ENCODE data around the gene HIF3A. TPM values are rescaled to one million over a fixed set of nuclear protein-coding genes. Genes with fewer than 3 reads are reported as not detected.
"Not testable (repeated sequence)": the region's sequence is repeated elsewhere in the genome, so short reads cannot be mapped to it uniquely, and the experiment has no call there.

The HIF3A gene
- total RNA-seq, 1 experiment from 2014 or later, result 31.9 TPM

DNA sequence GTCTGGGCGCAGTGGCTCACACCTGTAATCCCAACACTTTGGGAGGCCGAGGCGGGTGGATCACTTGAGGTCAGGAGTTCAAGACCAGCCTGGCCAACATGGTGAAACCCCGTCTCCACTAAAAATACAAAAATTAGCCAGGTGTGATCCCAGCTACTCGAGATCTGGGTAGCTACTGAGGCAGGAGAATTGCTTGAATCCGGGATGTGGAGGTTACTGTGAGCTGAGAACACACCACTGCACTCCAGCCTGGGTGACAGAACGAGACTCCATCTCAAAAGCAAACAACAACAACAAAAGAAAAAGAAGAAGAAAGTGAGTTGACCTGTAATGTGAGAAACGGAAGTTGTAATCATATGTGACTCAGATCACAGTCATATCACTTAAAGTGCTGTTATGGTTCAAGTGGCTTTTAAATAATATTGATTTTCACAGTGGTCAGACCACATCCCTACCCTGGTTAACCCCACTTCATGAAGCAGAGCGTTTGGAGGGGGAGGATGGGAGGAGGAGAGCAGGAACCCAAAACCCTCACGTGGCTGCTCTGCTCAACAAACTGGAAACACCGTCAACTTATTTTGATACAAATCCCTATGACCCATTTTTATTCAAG lies 34.1 kb upstream of the HIF3A start:
- H3K27ac ChIP-seq (ENCODE audit: insufficient read length, low read depth, low read length), result not testable (repeated sequence)

DNA sequence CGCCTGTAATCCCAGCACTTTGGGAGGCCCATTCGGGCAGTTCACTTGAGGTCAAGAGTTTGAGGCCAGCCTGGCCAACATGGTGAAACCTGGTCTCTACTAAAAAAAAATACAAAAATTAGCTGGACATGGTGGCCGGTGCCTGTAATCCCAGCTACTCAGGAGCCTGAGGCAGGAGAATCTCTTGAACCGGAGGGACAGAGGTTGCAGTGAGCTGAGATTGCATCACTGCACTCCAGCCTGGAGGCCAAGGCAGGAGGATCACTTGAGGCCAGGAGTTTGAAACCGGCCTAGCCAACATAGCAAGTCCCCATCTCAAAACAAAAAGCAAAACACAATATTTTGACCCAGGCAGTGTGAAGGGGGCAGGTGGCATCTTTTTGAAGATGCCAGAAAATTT lies 32.0 kb upstream of the HIF3A start:
- H4K5ac ChIP-seq (ENCODE audit: insufficient read length, low read depth, low read length); H2BK120ac ChIP-seq (ENCODE audit: low read depth, low read length, poor library complexity, severe bottlenecking); H3K23me2 ChIP-seq (ENCODE audit: insufficient read length, low read depth, low read length, poor library complexity, severe bottlenecking); H3T11ph ChIP-seq (ENCODE audit: low read length); H3K27ac ChIP-seq (ENCODE audit: insufficient read length, low read depth, low read length); H3K27ac Mint-ChIP-seq; H3K4me3 Mint-ChIP-seq; H3K79me1 ChIP-seq (ENCODE audit: insufficient read depth, low read depth, low read length, poor library complexity, severe bottlenecking); H4K20me1 ChIP-seq (ENCODE audit: control insufficient read depth, insufficient read depth, insufficient read length); H3K27me3 ChIP-seq (ENCODE audit: insufficient read depth, low read length); H4K91ac ChIP-seq (ENCODE audit: insufficient read length, low read depth, low read length); H3K4ac ChIP-seq (ENCODE audit: low read depth, low read length); H2BK15ac ChIP-seq (ENCODE audit: low read depth, low read length); H3K23ac ChIP-seq (ENCODE audit: insufficient read length, low read depth, low read length); H2BK20ac ChIP-seq (ENCODE audit: low read depth, low read length, poor library complexity, severe bottlenecking); H2BK5ac ChIP-seq (ENCODE audit: insufficient read length, low read length); H3K27me3 Mint-ChIP-seq (ENCODE audit: low read depth); H2AK5ac ChIP-seq (ENCODE audit: insufficient read length, low read length); H2BK12ac ChIP-seq (ENCODE audit: insufficient read length, low read depth, low read length); H3K4me2 ChIP-seq (ENCODE audit: insufficient read depth, insufficient read length, low read length); H3K56ac ChIP-seq (ENCODE audit: insufficient read length, low read depth, low read length); H2AFZ ChIP-seq (ENCODE audit: low read length); H3K36me3 Mint-ChIP-seq (ENCODE audit: insufficient read depth in 1 of 3, low read depth in 3 of 3); H3K79me2 ChIP-seq (ENCODE audit: insufficient read depth, low read length); H3K9ac ChIP-seq (ENCODE audit: extremely low read depth, insufficient read length, low read length); DNase-seq; H3K4me1 ChIP-seq (ENCODE audit: insufficient read depth, low read length); H3K9me3 ChIP-seq (ENCODE audit: control insufficient read depth, low read depth, low read length); H4K8ac ChIP-seq (replicated peaks; ENCODE audit: insufficient read length, low read depth, low read length); H3K9me3 Mint-ChIP-seq; H3K18ac ChIP-seq (ENCODE audit: insufficient read length, low read depth, low read length); H3K14ac ChIP-seq (ENCODE audit: insufficient read depth, low read length): not testable (repeated sequence)
- no CpG with 5 or more reads among the region's 5 CpGs for WGBS (ENCODE audit: extremely low coverage, insufficient read length, low lambda C conversion rate)
- H3K4me1 Mint-ChIP-seq, result peaks cover 6 to 11% of the 10 kb centered on the region in 2 experiments

More for the DNA sequence above, 34.1 kb upstream of the HIF3A start:
- H3K56ac ChIP-seq (ENCODE audit: insufficient read length, low read depth, low read length); H2BK12ac ChIP-seq (ENCODE audit: insufficient read length, low read depth, low read length); H3K9me3 Mint-ChIP-seq; H3K4me2 ChIP-seq (ENCODE audit: insufficient read depth, insufficient read length, low read length); H3K79me2 ChIP-seq (ENCODE audit: insufficient read depth, low read length); H2BK120ac ChIP-seq (ENCODE audit: low read depth, low read length, poor library complexity, severe bottlenecking); H3K4me1 ChIP-seq (ENCODE audit: insufficient read depth, low read length); H2BK5ac ChIP-seq (ENCODE audit: insufficient read length, low read length); H3K27me3 Mint-ChIP-seq (ENCODE audit: low read depth); H3K36me3 Mint-ChIP-seq (ENCODE audit: insufficient read depth in 1 of 3, low read depth in 3 of 3); H4K91ac ChIP-seq (ENCODE audit: insufficient read length, low read depth, low read length); H3K4me1 Mint-ChIP-seq; H3K27me3 ChIP-seq (ENCODE audit: insufficient read depth, low read length); H3K14ac ChIP-seq (ENCODE audit: insufficient read depth, low read length); H3K23ac ChIP-seq (ENCODE audit: insufficient read length, low read depth, low read length); H2AK5ac ChIP-seq (ENCODE audit: insufficient read length, low read length); H2BK15ac ChIP-seq (ENCODE audit: low read depth, low read length); H2BK20ac ChIP-seq (ENCODE audit: low read depth, low read length, poor library complexity, severe bottlenecking); H3K4me3 Mint-ChIP-seq; H3K9ac ChIP-seq (ENCODE audit: extremely low read depth, insufficient read length, low read length); H3K18ac ChIP-seq (ENCODE audit: insufficient read length, low read depth, low read length); H3T11ph ChIP-seq (ENCODE audit: low read length); H3K23me2 ChIP-seq (ENCODE audit: insufficient read length, low read depth, low read length, poor library complexity, severe bottlenecking); DNase-seq; H3K4ac ChIP-seq (ENCODE audit: low read depth, low read length); H4K20me1 ChIP-seq (ENCODE audit: control insufficient read depth, insufficient read depth, insufficient read length); H4K5ac ChIP-seq (ENCODE audit: insufficient read length, low read depth, low read length); H3K79me1 ChIP-seq (ENCODE audit: insufficient read depth, low read depth, low read length, poor library complexity, severe bottlenecking); H2AFZ ChIP-seq (ENCODE audit: low read length); H4K8ac ChIP-seq (replicated peaks; ENCODE audit: insufficient read length, low read depth, low read length); H3K9me3 ChIP-seq (ENCODE audit: control insufficient read depth, low read depth, low read length): not testable (repeated sequence)
- WGBS (ENCODE audit: extremely low coverage, insufficient read length, low lambda C conversion rate), result no CpG with 5 or more reads among the region's 11 CpGs
- H3K27ac Mint-ChIP-seq, result peak overlapping the region in 1 of 3 experiments; percentile 62; a peak in 1 of 7 replicates

Data from H9 (cell line).